ENCODE measurements around the gene GANAB.

The GANAB gene

GRCh38 chr11:62579252-62579651 lies 67.2 kb downstream of the GANAB start:
- no peak overlapping the region for H3K27ac ChIP-seq
- no peak for DNase-seq (ENCODE audit: low read depth, low spot score)

- DNase-seq (ENCODE audit: low read depth, low spot score), result no peak
- H3K27ac ChIP-seq, result no peak overlapping the region
Measured at GRCh38 chr11:62578541-62578940, 67.9 kb downstream of the GANAB start.

GRCh38 chr11:62577046-62577714 lies 69.2 kb downstream of the GANAB start:
- H3K27ac ChIP-seq, result no peak overlapping the region
- no peak for DNase-seq (ENCODE audit: low read depth, low spot score)

GRCh38 chr11:62575837-62576236 lies 70.6 kb downstream of the GANAB start:
- DNase-seq (ENCODE audit: low read depth, low spot score), result no peak
- no peak overlapping the region for H3K27ac ChIP-seq

- DNase-seq (ENCODE audit: low read depth, low spot score), result no peak
- no peak overlapping the region for H3K27ac ChIP-seq
Measured at GRCh38 chr11:62575156-62575555, 71.3 kb downstream of the GANAB start.

Data from epithelial cell of prostate (primary cell).